Colonic mucosa (tissue), 4 donors: ENCODE results near the gene ACAP2. TPM values are rescaled to one million over a fixed set of nuclear protein-coding genes. Genes with fewer than 3 reads are reported as not detected.

Source experiments
- DNase-seq: peaks from one replicate; pipeline ENCODE4 v3.0.0-alpha.2; 2020
- H3K27ac ChIP-seq: fragments of 200-600 bp; one replicate; pipeline ENCODE4 v1.8.0; 2021
- H3K27me3 ChIP-seq: fragments of 200-600 bp; one replicate; pipeline ENCODE4 v1.8.0; 2021
- H3K36me3 ChIP-seq: fragments of 200-600 bp; one replicate; pipeline ENCODE4 v1.8.0; 2021
- H3K4me1 ChIP-seq: fragments of 200-600 bp; one replicate; pipeline ENCODE4 v1.8.0; 2021; ENCODE audit warnings: mild to moderate bottlenecking
- H3K4me3 ChIP-seq: fragments of 200-600 bp; one replicate; pipeline ENCODE4 v1.8.0; 2021
- H3K9ac ChIP-seq, 2 donors: one replicate each; pipeline ENCODE4 v1.7.0; 2013; ENCODE audit warnings: control low read depth in 2 of 2, low read depth in 2 of 2, low read length in 2 of 2
- H3K9me3 ChIP-seq: fragments of 200-600 bp; one replicate; pipeline ENCODE4 v1.8.0; 2021
- CTCF ChIP-seq: fragments of 200-600 bp; IDR thresholded peaks from one replicate; pipeline ENCODE4 v1.8.0; 2022; ENCODE audit warnings: antibody characterized with exemption, mild to moderate bottlenecking
- intact Hi-C: fragments of 100-400 bp; cut with DNase I; formaldehyde crosslinking; loops from one replicate; pipeline ENCODE4 v1.14.1; 2022
- total RNA-seq, 2 donors: library from RNA; stranded (reverse); fragmentation: NEBNext Ultra II Directional in 1 of 2; extraction: Animal tissue kit (Norgen Biotek cat#: 25700) in 1 of 2; gene quantifications; one replicate each; pipeline ENCODE4 v1.2.1, GENCODE V29; 2021
- donor health status: healthy.
- donor health status: DM: no; HTN: no; CAD: no.
- donor health status: DM: no; HTN: no; CAD: no.

The ACAP2 gene
- total RNA-seq, 2 donors from 2014 or later: 48.8 to 62.4 TPM

- H3K27ac ChIP-seq: peak overlapping the region; percentile 74
- H3K4me1 ChIP-seq: peaks cover 5% of the 10 kb centered on the region
- no peaks in the 10 kb centered on the region for H3K9me3 ChIP-seq
- no peak for TF ChIP-seq CTCF
- peak overlapping the region; percentile 52 to 75 for H3K9ac ChIP-seq
- intact Hi-C loops: loop anchor here (10.0 kb wide), 2 partner anchors 144 to 274 kb away; no protein-coding TSS in a partner anchor
- no peaks in the 10 kb centered on the region for H3K27me3 ChIP-seq
- no peaks in the 10 kb centered on the region for H3K36me3 ChIP-seq
- H3K4me3 ChIP-seq: no peak overlapping the region
- peak; percentile 16 for DNase-seq
Measured at GRCh38 chr3:195258449-195259153, 184.2 kb downstream of the ACAP2 start.

GRCh38 chr3:195257454-195258448, 185.1 kb downstream of the ACAP2 start:
- peak; percentile 17 for DNase-seq
- H3K36me3 ChIP-seq: no peaks in the 10 kb centered on the region
- no peak overlapping the region for H3K9ac ChIP-seq
- peaks cover 5% of the 10 kb centered on the region for H3K4me1 ChIP-seq
- TF ChIP-seq CTCF: no peak
- H3K27me3 ChIP-seq: no peaks in the 10 kb centered on the region
- no peak overlapping the region for H3K27ac ChIP-seq
- no peak overlapping the region for H3K4me3 ChIP-seq
- intact Hi-C loops: loop anchor here (10.0 kb wide), 2 partner anchors 143 to 273 kb away; no protein-coding TSS in a partner anchor
- H3K9me3 ChIP-seq: no peaks in the 10 kb centered on the region

- Histone ChIP-seq H3K9me3 (no peaks in the 10 kb centered on the region), H3K36me3 (no peaks in the 10 kb centered on the region), H3K4me1 (peaks cover 5% of the 10 kb centered on the region), H3K27ac (no peak overlapping the region), H3K9ac (no peak overlapping the region), H3K27me3 (no peaks in the 10 kb centered on the region), H3K4me3 (no peak overlapping the region)
- no peak for TF ChIP-seq CTCF
- intact Hi-C loops: loop anchor here (10.0 kb wide), 2 partner anchors 142 to 272 kb away; no protein-coding TSS in a partner anchor
- DNase-seq: peak; percentile 17
Measured at GRCh38 chr3:195256639-195257453, 186.0 kb downstream of the ACAP2 start.

- no peak overlapping the region for H3K4me3 ChIP-seq
- H3K4me1 ChIP-seq: peaks cover 5% of the 10 kb centered on the region
- no peaks in the 10 kb centered on the region for H3K9me3 ChIP-seq
- H3K36me3 ChIP-seq: no peaks in the 10 kb centered on the region
- TF ChIP-seq CTCF: no peak
- no peak overlapping the region for H3K9ac ChIP-seq
- H3K27ac ChIP-seq: no peak overlapping the region
- intact Hi-C loops: loop anchor here (10.0 kb wide), 2 partner anchors 141 to 271 kb away; no protein-coding TSS in a partner anchor
- H3K27me3 ChIP-seq: no peaks in the 10 kb centered on the region
- peak; percentile 10 for DNase-seq
Measured at GRCh38 chr3:195255571-195256501, 187.0 kb downstream of the ACAP2 start.
